IPS-NIHi11 (cell line): Measurements from ENCODE around the gene ZNF880.
A peak's percentile ranks its signal among the peaks of the same experiment; 100 is the strongest.
"Not testable (repeated sequence)": the region's sequence is repeated elsewhere in the genome, so short reads cannot be mapped to it uniquely, and the experiment has no call there.

Source experiments
- DNase-seq: peaks from one replicate; pipeline ENCODE4 v3.0.0; 2012; ENCODE audit warnings: mixed read lengths, low spot score

ZNF880 gene

GRCh38 chr19:52369559-52370340 lies at the start of gene ZNF880:
Gene ZNF880 (plus strand): TSS chr19:52369923. CDS start chr19:52369966, 43 bp downstream.
- DNase-seq = peak; percentile 89

- no peak for DNase-seq
Measured at GRCh38 chr19:52322429-52322828, 47.3 kb upstream of the ZNF880 start.

- DNase-seq = no peak
Measured at GRCh38 chr19:52331757-52332156, 38.0 kb upstream of the ZNF880 start.

GRCh38 chr19:52335768-52336116 lies 34.0 kb upstream of the ZNF880 start:
- DNase-seq = no peak

- DNase-seq = peak; percentile 91
Measured at GRCh38 chr19:52336117-52336790, 33.5 kb upstream of the ZNF880 start, which contains the start of gene ZNF610. Gene ZNF610 (plus strand): TSS chr19:52336243. CDS start chr19:52349173, 12,930 bp downstream.

- no peak for DNase-seq
Measured at GRCh38 chr19:52336791-52337381, 32.8 kb upstream of the ZNF880 start.

- DNase-seq = not testable (repeated sequence)
Measured at GRCh38 chr19:52339022-52339421, 30.7 kb upstream of the ZNF880 start.

- peak; percentile 86 for DNase-seq
Measured at GRCh38 chr19:52343548-52343947, 26.2 kb upstream of the ZNF880 start.

- no peak for DNase-seq
Measured at GRCh38 chr19:52345162-52345561, 24.6 kb upstream of the ZNF880 start.

- peak; percentile 72 for DNase-seq
Measured at GRCh38 chr19:52351512-52351911, 18.2 kb upstream of the ZNF880 start.

GRCh38 chr19:52366414-52366824 lies 3.3 kb upstream of the ZNF880 start:
- DNase-seq = no peak

GRCh38 chr19:52370341-52370710 lies 603 bp downstream of the ZNF880 start:
- DNase-seq = no peak

- DNase-seq = peak; percentile 35
Measured at GRCh38 chr19:52391135-52391534, 21.4 kb downstream of the ZNF880 start.

GRCh38 chr19:52397310-52398080 lies 27.8 kb downstream of the ZNF880 start, which contains the start of gene ZNF528:
Gene ZNF528 (plus strand): TSS chr19:52397849. CDS start chr19:52402014, 4,165 bp downstream.
- DNase-seq = peak; percentile 76

GRCh38 chr19:52398081-52398441 lies 28.3 kb downstream of the ZNF880 start:
- DNase-seq = peak; percentile 12

- DNase-seq = no peak
Measured at GRCh38 chr19:52410276-52410675, 40.6 kb downstream of the ZNF880 start.

- no peak for DNase-seq
Measured at GRCh38 chr19:52415711-52416110, 46.0 kb downstream of the ZNF880 start.

- no peak for DNase-seq
Measured at GRCh38 chr19:52428937-52429336, 59.2 kb downstream of the ZNF880 start, which contains the start of gene ZNF534. Gene ZNF534 (plus strand): TSS chr19:52429148. CDS start chr19:52431475, 2,327 bp downstream.
